Activated T-helper 9 cell treated with anti-CD3 and anti-CD28 coated beads, Interleukin-2, amount 50 U/mL, for 16 hours (primary cell): Measurements from ENCODE around the gene C4orf54.

Source experiments
- DNase-seq: peaks from one replicate; pipeline ENCODE4 v3.0.0-alpha.2; 2020; ENCODE audit warnings: low read depth

The C4orf54 gene

GRCh38 chr4:99651811-99652485 lies 5.7 kb downstream of the C4orf54 start:
- DNase-seq = no peak

- DNase-seq = no peak
Measured at GRCh38 chr4:99651016-99651769, 6.4 kb downstream of the C4orf54 start.

GRCh38 chr4:99649778-99650177 lies 7.8 kb downstream of the C4orf54 start:
- no peak for DNase-seq

- DNase-seq = no peak
Measured at GRCh38 chr4:99649208-99649607, 8.4 kb downstream of the C4orf54 start.

GRCh38 chr4:99648321-99648720 lies 9.3 kb downstream of the C4orf54 start:
- DNase-seq = no peak

GRCh38 chr4:99647071-99647470 lies 10.6 kb downstream of the C4orf54 start:
- DNase-seq = no peak

GRCh38 chr4:99645638-99646037 lies 12.0 kb downstream of the C4orf54 start:
- DNase-seq = no peak

- no peak for DNase-seq
Measured at GRCh38 chr4:99645036-99645435, 12.6 kb downstream of the C4orf54 start.

- no peak for DNase-seq
Measured at GRCh38 chr4:99644453-99644852, 13.2 kb downstream of the C4orf54 start.

GRCh38 chr4:99642725-99643489 lies 14.7 kb downstream of the C4orf54 start:
- no peak for DNase-seq

GRCh38 chr4:99640676-99641075 lies 17.0 kb downstream of the C4orf54 start:
- no peak for DNase-seq

- no peak for DNase-seq
Measured at GRCh38 chr4:99637174-99637573, 20.5 kb downstream of the C4orf54 start.

GRCh38 chr4:99636422-99636821 lies 21.2 kb downstream of the C4orf54 start:
- no peak for DNase-seq

GRCh38 chr4:99635601-99636000 lies 22.0 kb downstream of the C4orf54 start:
- no peak for DNase-seq

GRCh38 chr4:99634742-99635360 lies 22.8 kb downstream of the C4orf54 start:
- no peak for DNase-seq

- DNase-seq = no peak
Measured at GRCh38 chr4:99633772-99634171, 23.9 kb downstream of the C4orf54 start.

GRCh38 chr4:99630857-99631360 lies 26.7 kb downstream of the C4orf54 start:
- DNase-seq = no peak

GRCh38 chr4:99629962-99630554 lies 27.6 kb downstream of the C4orf54 start:
- DNase-seq = no peak

GRCh38 chr4:99628040-99628439 lies 29.6 kb downstream of the C4orf54 start:
- DNase-seq = no peak

GRCh38 chr4:99625369-99625768 lies 32.3 kb downstream of the C4orf54 start:
- no peak for DNase-seq

- DNase-seq = no peak
Measured at GRCh38 chr4:99624141-99624719, 33.4 kb downstream of the C4orf54 start.
